Measurements from ENCODE around the gene PPP3CA.
"Not testable (repeated sequence)": the region's sequence is repeated elsewhere in the genome, so short reads cannot be mapped to it uniquely, and the experiment has no call there.

The PPP3CA gene

GRCh38 chr4:101035487-101035886 is 311.8 kb downstream of the PPP3CA start:
- DNase-seq = no peak

- DNase-seq = no peak
Measured at GRCh38 chr4:101033986-101034385, 313.3 kb downstream of the PPP3CA start.

GRCh38 chr4:101032541-101032940 is 314.8 kb downstream of the PPP3CA start:
- DNase-seq = no peak

- DNase-seq = no peak
Measured at GRCh38 chr4:101031971-101032370, 315.4 kb downstream of the PPP3CA start.

- no peak for DNase-seq
Measured at GRCh38 chr4:101028886-101029285, 318.4 kb downstream of the PPP3CA start.

- DNase-seq = no peak
Measured at GRCh38 chr4:101027721-101028120, 319.6 kb downstream of the PPP3CA start.

GRCh38 chr4:101025755-101026154 is 321.6 kb downstream of the PPP3CA start:
- DNase-seq = no peak

GRCh38 chr4:101022151-101023024 is 324.9 kb downstream of the PPP3CA start:
- no peak for DNase-seq

GRCh38 chr4:101020956-101021355 is 326.4 kb downstream of the PPP3CA start:
- no peak for DNase-seq

GRCh38 chr4:101019941-101020401 is 327.4 kb downstream of the PPP3CA start:
- DNase-seq = no peak

GRCh38 chr4:101019313-101019712 is 328.0 kb downstream of the PPP3CA start:
- DNase-seq = no peak

- DNase-seq = no peak
Measured at GRCh38 chr4:101018836-101019235, 328.5 kb downstream of the PPP3CA start.

GRCh38 chr4:101014417-101014816 is 332.9 kb downstream of the PPP3CA start:
- no peak for DNase-seq

- no peak for DNase-seq
Measured at GRCh38 chr4:101010987-101011386, 336.3 kb downstream of the PPP3CA start.

GRCh38 chr4:101009471-101009870 is 337.9 kb downstream of the PPP3CA start:
- no peak for DNase-seq

- DNase-seq = no peak
Measured at GRCh38 chr4:101008503-101008902, 338.8 kb downstream of the PPP3CA start.

GRCh38 chr4:101005659-101006058 is 341.7 kb downstream of the PPP3CA start:
- no peak for DNase-seq

- DNase-seq = no peak
Measured at GRCh38 chr4:101000496-101000895, 346.8 kb downstream of the PPP3CA start.

GRCh38 chr4:100995671-100996070 is 351.7 kb downstream of the PPP3CA start:
- no peak for DNase-seq

- not testable (repeated sequence) for DNase-seq
Measured at GRCh38 chr4:100995002-100995401, 352.3 kb downstream of the PPP3CA start.

- DNase-seq = not testable (repeated sequence)
Measured at GRCh38 chr4:100991332-100992069, 355.8 kb downstream of the PPP3CA start.

GRCh38 chr4:100989401-100989800 is 357.9 kb downstream of the PPP3CA start:
- DNase-seq = no peak

- DNase-seq = no peak
Measured at GRCh38 chr4:100988876-100989275, 358.4 kb downstream of the PPP3CA start.

- DNase-seq = no peak
Measured at GRCh38 chr4:100986360-100986868, 360.9 kb downstream of the PPP3CA start.
